WI38 (cell line): ENCODE measurements around the gene KNDC1.
"Not testable (repeated sequence)": the region's sequence is repeated elsewhere in the genome, so short reads cannot be mapped to it uniquely, and the experiment has no call there.

Experiments used
- H3K4me3 ChIP-seq: 2 replicates; pipeline ENCODE4 v1.5.1; 2011; ENCODE audit warnings: low read depth, mild to moderate bottlenecking, control low read depth, low read length
- CTCF ChIP-seq: IDR thresholded peaks from 2 replicates; pipeline ENCODE4 v1.5.1; 2012; ENCODE audit warnings: low read depth, mild to moderate bottlenecking, control low read depth, low read length

KNDC1 gene

GRCh38 chr10:133159950-133160825 lies at the start of gene KNDC1:
TSS of gene KNDC1 (plus strand) at chr10:133160219. CDS start at chr10:133160468, 249 bp downstream.
- TF ChIP-seq CTCF = no peak
- peak within 1 kb of the TSS; percentile 62 for H3K4me3 ChIP-seq

GRCh38 chr10:133110609-133111275 lies 49.3 kb upstream of the KNDC1 start:
- H3K4me3 ChIP-seq = no peak overlapping the region
- TF ChIP-seq CTCF = no peak

- H3K4me3 ChIP-seq = not testable (repeated sequence)
Measured at GRCh38 chr10:133111640-133112039, 48.4 kb upstream of the KNDC1 start.

- H3K4me3 ChIP-seq = no peak overlapping the region
- no peak for TF ChIP-seq CTCF
Measured at GRCh38 chr10:133113146-133113830, 46.7 kb upstream of the KNDC1 start.

- no peak overlapping the region for H3K4me3 ChIP-seq
- no peak for TF ChIP-seq CTCF
Measured at GRCh38 chr10:133113847-133114246, 46.2 kb upstream of the KNDC1 start.

GRCh38 chr10:133114251-133114650 lies 45.8 kb upstream of the KNDC1 start:
- no peak for TF ChIP-seq CTCF

GRCh38 chr10:133114726-133115452 lies 45.1 kb upstream of the KNDC1 start:
- H3K4me3 ChIP-seq = no peak overlapping the region
- no peak for TF ChIP-seq CTCF

More at GRCh38 chr10:133114251-133114650, 45.8 kb upstream of the KNDC1 start:
- H3K4me3 ChIP-seq = no peak overlapping the region
